Neural cell (in vitro differentiated cells): ENCODE data around the gene CPNE9.

ENCODE experiments used
- CTCF ChIP-seq: fragments of 450-650 bp; IDR thresholded peaks from 2 replicates; pipeline ENCODE4 v1.5.1; 2014; ENCODE audit warnings: antibody characterized with exemption, mild to moderate bottlenecking, moderate library complexity; ENCODE audit not compliant: poor library complexity, severe bottlenecking
- EP300 ChIP-seq: fragments of 450-650 bp; conservative IDR thresholded peaks from 2 replicates; pipeline ENCODE4 v1.6.1; 2014; ENCODE audit warnings: antibody characterized with exemption, mild to moderate bottlenecking, moderate library complexity; ENCODE audit not compliant: poor library complexity, severe bottlenecking
- EZH2 ChIP-seq: fragments of 200-600, 300-800 bp; shearing (Covaris generic), sonication (generic); IDR thresholded peaks from 2 replicates; pipeline ENCODE4 v1.6.1; 2014; ENCODE audit warnings: antibody characterized with exemption, low read length, borderline replicate concordance, mild to moderate bottlenecking; ENCODE audit not compliant: insufficient read depth, poor library complexity, severe bottlenecking
- MXI1 ChIP-seq: fragments of 450-650 bp; conservative IDR thresholded peaks from 2 replicates; pipeline ENCODE4 v1.6.1; 2014; ENCODE audit warnings: antibody characterized with exemption, mild to moderate bottlenecking; ENCODE audit not compliant: poor library complexity, severe bottlenecking
- POLR2AphosphoS5 ChIP-seq: IDR thresholded peaks from 2 replicates; pipeline ENCODE4 v1.6.1; 2012
- RAD21 ChIP-seq: fragments of 450-650 bp; conservative IDR thresholded peaks from 2 replicates; pipeline ENCODE4 v1.6.1; 2014; ENCODE audit warnings: antibody characterized with exemption, mild to moderate bottlenecking, moderate library complexity
- REST ChIP-seq: IDR thresholded peaks from 2 replicates; pipeline ENCODE4 v1.6.1; 2012; ENCODE audit warnings: borderline replicate concordance

GRCh38 chr3:9690451-9691450, 12.9 kb upstream of the CPNE9 start:
- TF ChIP-seq CTCF (no peak), REST (no peak), EZH2 (no peak), POLR2AphosphoS5 (no peak), EP300 (no peak), MXI1 (no peak), RAD21 (no peak)
